HG02623 (cell line): ENCODE measurements around the gene RBM19.

Experiments
- ATAC-seq: cut with Tn5 transposase; IDR thresholded peaks from one replicate; pipeline ENCODE4 v1.9.1; 2021; ENCODE audit warnings: moderate library complexity; ENCODE audit not compliant: unreplicated experiment

The RBM19 gene

GRCh38 chr12:113837528-113838296 lies 128.4 kb downstream of the RBM19 start:
- ATAC-seq = no peak

GRCh38 chr12:113837084-113837483 lies 129.0 kb downstream of the RBM19 start:
- ATAC-seq = no peak

GRCh38 chr12:113835896-113836295 lies 130.2 kb downstream of the RBM19 start:
- no peak for ATAC-seq

- ATAC-seq = no peak
Observed at GRCh38 chr12:113835433-113835832, 130.7 kb downstream of the RBM19 start.

- ATAC-seq = no peak
Observed at GRCh38 chr12:113833422-113833821, 132.7 kb downstream of the RBM19 start.

GRCh38 chr12:113831476-113831875 lies 134.6 kb downstream of the RBM19 start:
- ATAC-seq = no peak

- no peak for ATAC-seq
Observed at GRCh38 chr12:113831016-113831415, 135.1 kb downstream of the RBM19 start.

- ATAC-seq = no peak
Observed at GRCh38 chr12:113829212-113829611, 136.9 kb downstream of the RBM19 start.

- no peak for ATAC-seq
Observed at GRCh38 chr12:113827539-113828114, 138.5 kb downstream of the RBM19 start.

- no peak for ATAC-seq
Observed at GRCh38 chr12:113826805-113827538, 139.2 kb downstream of the RBM19 start.

- no peak for ATAC-seq
Observed at GRCh38 chr12:113825705-113826104, 140.4 kb downstream of the RBM19 start.

- no peak for ATAC-seq
Observed at GRCh38 chr12:113823816-113824215, 142.3 kb downstream of the RBM19 start.

GRCh38 chr12:113823016-113823415 lies 143.1 kb downstream of the RBM19 start:
- ATAC-seq = no peak

GRCh38 chr12:113820842-113821241 lies 145.3 kb downstream of the RBM19 start:
- ATAC-seq = no peak

GRCh38 chr12:113820309-113820708 lies 145.8 kb downstream of the RBM19 start:
- no peak for ATAC-seq

GRCh38 chr12:113819495-113819894 lies 146.6 kb downstream of the RBM19 start:
- no peak for ATAC-seq

- no peak for ATAC-seq
Observed at GRCh38 chr12:113818833-113819232, 147.3 kb downstream of the RBM19 start.

GRCh38 chr12:113818283-113818682 lies 147.8 kb downstream of the RBM19 start:
- ATAC-seq = no peak

- ATAC-seq = no peak
Observed at GRCh38 chr12:113816866-113817265, 149.3 kb downstream of the RBM19 start.

- no peak for ATAC-seq
Observed at GRCh38 chr12:113815031-113815430, 151.1 kb downstream of the RBM19 start.

GRCh38 chr12:113813229-113813541 lies 152.9 kb downstream of the RBM19 start:
- no peak for ATAC-seq
